Nephron (organoid): ENCODE results near the gene CSNK1D.

ENCODE experiments used
- H3K27ac Mint-ChIP-seq, 3 experiments: 2 replicates each; pipeline ENCODE4 v1.8.0; 2020; ENCODE audit warnings: mixed read lengths in 3 of 3, mild to moderate bottlenecking in 2 of 3, moderate library complexity in 1 of 3
- H3K27me3 Mint-ChIP-seq: 2 replicates; pipeline ENCODE4 v1.8.0; 2021; ENCODE audit warnings: low read depth, mild to moderate bottlenecking, moderate library complexity, mixed read lengths
- H3K36me3 Mint-ChIP-seq: 2 replicates; pipeline ENCODE4 v1.8.0; 2020; ENCODE audit warnings: low read depth, mixed read lengths
- H3K4me1 Mint-ChIP-seq: 2 replicates; pipeline ENCODE4 v1.8.0; 2020; ENCODE audit warnings: mixed read lengths
- H3K4me3 Mint-ChIP-seq, 3 experiments: 2 replicates each; pipeline ENCODE4 v1.8.0; 2020; ENCODE audit warnings: mild to moderate bottlenecking in 3 of 3, mixed read lengths in 3 of 3, moderate library complexity in 2 of 3
- H3K9me3 Mint-ChIP-seq: 2 replicates; pipeline ENCODE4 v1.8.0; 2020; ENCODE audit warnings: mixed read lengths
- TF ChIP-seq, protein P1 (sequence below), 3 experiments: fragments of 200-600 bp; sonication (generic); IDR thresholded peaks; one replicate each; pipeline ENCODE4 v1.5.0; 2021; ENCODE audit warnings: antibody characterized with exemption in 3 of 3; ENCODE audit not compliant: unreplicated experiment in 3 of 3

CSNK1D gene

GRCh38 chr17:82228842-82229697 is 44.4 kb downstream of the CSNK1D start, which contains the start of gene SLC16A3:
SLC16A3 (plus strand) TSS chr17:82229042; CDS start chr17:82236009, 6,967 bp downstream.
- Mint-ChIP-seq H3K27ac (peak within 1 kb of the TSS; percentile 58 to 77 (median 62)), H3K27me3 (peaks cover 15% of the 10 kb centered on the region), H3K9me3 (no peaks in the 10 kb centered on the region), H3K4me3 (peak within 1 kb of the TSS; percentile 78 to 88 (median 85)), H3K4me1 (peaks cover 4% of the 10 kb centered on the region), H3K36me3 (no peaks in the 10 kb centered on the region)
- TF ChIP-seq, protein P1, sequence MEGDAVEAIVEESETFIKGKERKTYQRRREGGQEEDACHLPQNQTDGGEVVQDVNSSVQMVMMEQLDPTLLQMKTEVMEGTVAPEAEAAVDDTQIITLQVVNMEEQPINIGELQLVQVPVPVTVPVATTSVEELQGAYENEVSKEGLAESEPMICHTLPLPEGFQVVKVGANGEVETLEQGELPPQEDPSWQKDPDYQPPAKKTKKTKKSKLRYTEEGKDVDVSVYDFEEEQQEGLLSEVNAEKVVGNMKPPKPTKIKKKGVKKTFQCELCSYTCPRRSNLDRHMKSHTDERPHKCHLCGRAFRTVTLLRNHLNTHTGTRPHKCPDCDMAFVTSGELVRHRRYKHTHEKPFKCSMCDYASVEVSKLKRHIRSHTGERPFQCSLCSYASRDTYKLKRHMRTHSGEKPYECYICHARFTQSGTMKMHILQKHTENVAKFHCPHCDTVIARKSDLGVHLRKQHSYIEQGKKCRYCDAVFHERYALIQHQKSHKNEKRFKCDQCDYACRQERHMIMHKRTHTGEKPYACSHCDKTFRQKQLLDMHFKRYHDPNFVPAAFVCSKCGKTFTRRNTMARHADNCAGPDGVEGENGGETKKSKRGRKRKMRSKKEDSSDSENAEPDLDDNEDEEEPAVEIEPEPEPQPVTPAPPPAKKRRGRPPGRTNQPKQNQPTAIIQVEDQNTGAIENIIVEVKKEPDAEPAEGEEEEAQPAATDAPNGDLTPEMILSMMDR (IDR thresholded peaks at IDR 0.05; ENCODE audit: unreplicated experiment in 3 of 3), result no peak

- Mint-ChIP-seq H3K4me3 (peak overlapping the region in 2 of 3 experiments; percentile 53 to 58), H3K36me3 (no peaks in the 10 kb centered on the region), H3K27me3 (peaks cover 15% of the 10 kb centered on the region), H3K4me1 (peaks cover 4% of the 10 kb centered on the region), H3K9me3 (no peaks in the 10 kb centered on the region), H3K27ac (no peak overlapping the region)
- TF ChIP-seq, protein P1 (IDR thresholded peaks at IDR 0.05; ENCODE audit: unreplicated experiment in 3 of 3), result no peak
These were observed 45.1 kb downstream of the CSNK1D start for GRCh38 chr17:82228278-82228841.

- Mint-ChIP-seq H3K9me3 (no peaks in the 10 kb centered on the region), H3K4me1 (peaks cover 4% of the 10 kb centered on the region), H3K27me3 (peaks cover 15% of the 10 kb centered on the region), H3K27ac (no peak overlapping the region), H3K36me3 (no peaks in the 10 kb centered on the region), H3K4me3 (peak overlapping the region; percentile 60 to 77 (median 62))
- TF ChIP-seq, protein P1 (IDR thresholded peaks at IDR 0.05; ENCODE audit: unreplicated experiment in 3 of 3), result no peak
These were observed 45.7 kb downstream of the CSNK1D start for GRCh38 chr17:82227629-82228277.

DNA sequence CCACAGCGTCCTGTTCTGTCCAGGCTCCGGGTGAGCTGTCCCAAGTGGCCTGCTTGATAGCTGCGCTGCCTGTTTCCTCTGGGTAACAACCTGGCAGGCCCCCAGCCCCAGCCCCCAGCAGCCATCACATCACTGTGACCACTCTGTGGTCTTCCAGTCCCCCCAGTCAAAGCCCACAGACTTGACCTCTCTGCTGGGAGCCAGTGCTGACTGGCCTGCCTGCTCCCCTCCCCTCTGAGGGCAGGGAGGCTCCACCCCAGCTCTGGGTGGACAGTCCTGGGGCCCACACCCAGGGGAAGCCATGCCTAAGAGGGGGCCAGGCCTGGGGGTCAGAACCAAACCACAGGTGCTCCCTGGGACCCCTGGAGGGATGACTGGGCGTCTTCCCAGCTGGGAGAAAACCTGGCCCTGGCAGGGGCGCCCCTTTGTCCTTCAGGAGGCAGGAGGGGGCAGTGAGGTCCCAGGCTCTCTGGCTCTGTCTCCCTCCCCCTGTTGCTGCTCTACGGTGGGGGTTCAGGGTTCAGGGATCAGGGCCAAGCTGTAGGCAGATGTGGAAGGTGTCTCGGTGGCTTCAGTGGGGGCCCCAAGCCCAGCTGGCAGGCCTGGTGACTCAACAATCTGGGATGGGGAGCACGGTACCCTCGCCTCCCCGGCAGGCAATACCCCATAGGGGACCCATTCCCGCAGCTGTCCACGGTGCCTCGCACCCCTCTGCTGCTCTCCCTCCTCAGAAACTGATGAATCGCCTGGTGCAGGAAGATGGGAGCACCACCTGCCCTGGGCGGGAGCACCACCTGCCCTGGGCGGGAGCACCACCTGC is 46.5 kb downstream of the CSNK1D start:
- H3K4me1 Mint-ChIP-seq, result peaks cover 4% of the 10 kb centered on the region
- no peak overlapping the region for H3K27ac Mint-ChIP-seq
- H3K36me3 Mint-ChIP-seq, result no peaks in the 10 kb centered on the region
- no peak overlapping the region for H3K4me3 Mint-ChIP-seq
- TF ChIP-seq, protein P1 (IDR thresholded peaks at IDR 0.05; ENCODE audit: unreplicated experiment in 3 of 3), result no peak
- no peaks in the 10 kb centered on the region for H3K9me3 Mint-ChIP-seq
- H3K27me3 Mint-ChIP-seq, result peaks cover 15% of the 10 kb centered on the region

DNA sequence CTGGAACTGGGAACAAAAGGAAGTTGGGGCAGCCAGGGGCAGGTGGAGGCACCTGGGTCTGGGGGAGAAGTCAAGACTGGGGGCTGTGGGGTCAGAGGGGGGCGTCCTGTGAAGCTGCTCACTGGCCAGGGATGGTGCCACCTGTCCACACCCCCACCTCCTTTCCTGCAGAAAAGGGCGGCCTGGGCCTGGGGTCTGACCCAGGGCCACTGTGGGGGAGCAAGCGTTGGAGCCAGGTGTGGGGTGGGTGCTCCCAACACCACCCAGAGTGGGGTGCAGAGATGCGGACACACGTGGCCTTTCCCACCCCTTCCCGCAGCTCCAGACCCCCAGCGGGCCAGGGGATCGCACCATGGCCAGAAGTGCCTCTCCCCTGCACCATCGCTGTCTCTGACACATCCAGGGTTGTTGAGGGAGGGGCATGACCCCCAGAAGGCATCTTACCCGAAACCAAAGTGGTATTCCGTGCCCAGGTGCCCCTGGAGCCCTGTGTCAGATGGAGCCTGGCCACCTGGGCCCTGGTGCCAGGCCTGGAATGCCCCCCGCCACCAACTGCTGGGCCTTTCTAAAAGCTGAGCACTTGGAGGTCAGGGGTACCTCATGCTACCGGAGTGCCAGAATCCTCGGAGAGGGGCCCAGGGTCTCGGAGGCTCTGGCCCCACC is 47.2 kb downstream of the CSNK1D start:
- TF ChIP-seq, protein P1 (IDR thresholded peaks at IDR 0.05; ENCODE audit: unreplicated experiment in 3 of 3), result no peak
- H3K36me3 Mint-ChIP-seq, result no peaks in the 10 kb centered on the region
- peak overlapping the region in 1 of 3 experiments; percentile 17 for H3K4me3 Mint-ChIP-seq
- peaks cover 20% of the 10 kb centered on the region for H3K27me3 Mint-ChIP-seq
- peaks cover 4% of the 10 kb centered on the region for H3K4me1 Mint-ChIP-seq
- H3K27ac Mint-ChIP-seq, result no peak overlapping the region
- H3K9me3 Mint-ChIP-seq, result peaks cover 3% of the 10 kb centered on the region
